ENCODE measurements around the gene GPC4. TPM values are rescaled to one million over a fixed set of nuclear protein-coding genes. Genes with fewer than 3 reads are reported as not detected.

Gene GPC4
- total and polyA plus RNA-seq, 12 donors: 1.7 to 10.0 (median 6.4) TPM

GRCh38 chrX:133410550-133410949, 4.7 kb downstream of the GPC4 start:
- ATAC-seq (no peak), DNase-seq (no peak)
- Histone ChIP-seq H3K27ac (no peak overlapping the region), H3K4me1 (no peaks in the 10 kb centered on the region), H3K4me3 (no peak overlapping the region), H3K9me3 (no peaks in the 10 kb centered on the region), H3K36me3 (no peaks in the 10 kb centered on the region), H3K27me3 (peaks cover 0 to 55% (median 0%) of the 10 kb centered on the region in 7 donors)
- 58 to 71% methylated on average over 3 of the region's 3 CpGs for WGBS, 2 donors
- TF ChIP-seq CTCF (IDR thresholded peaks at IDR 0.05): no peak
- intact Hi-C loops (cut with DNase I): loop anchor here in 1 of 10 donors (10.0 kb wide), 1 partner anchor 76 kb away; no protein-coding TSS in a partner anchor

- DNase-seq (no peak), ATAC-seq (no peak)
- no peak overlapping the region for H3K4me3 ChIP-seq
- intact Hi-C loops (cut with DNase I): no loop called here
- peaks cover 0 to 7% (median 0%) of the 10 kb centered on the region in 9 donors for H3K4me1 ChIP-seq
- WGBS, 2 donors: 86% methylated on average over 4 of the region's 4 CpGs
- TF ChIP-seq CTCF (IDR thresholded peaks at IDR 0.05): no peak
- peaks cover 0 to 9% (median 0%) of the 10 kb centered on the region in 7 donors for H3K27me3 ChIP-seq
- no peak overlapping the region for H3K27ac ChIP-seq
- no peaks in the 10 kb centered on the region for H3K36me3 ChIP-seq
- no peaks in the 10 kb centered on the region for H3K9me3 ChIP-seq
Measured at GRCh38 chrX:133405498-133406185, 9.6 kb downstream of the GPC4 start.

- no peak overlapping the region for H3K27ac ChIP-seq
- intact Hi-C loops (cut with DNase I): no loop called here
- WGBS, 2 donors: 96 to 98% methylated on average over 4 of the region's 4 CpGs
- DNase-seq (no peak), ATAC-seq (no peak)
- H3K27me3 ChIP-seq: peaks cover 0 to 8% (median 0%) of the 10 kb centered on the region in 7 donors
- H3K4me1 ChIP-seq: peaks cover 0 to 7% (median 0%) of the 10 kb centered on the region in 9 donors
- no peaks in the 10 kb centered on the region for H3K9me3 ChIP-seq
- H3K4me3 ChIP-seq: no peak overlapping the region
- no peaks in the 10 kb centered on the region for H3K36me3 ChIP-seq
- TF ChIP-seq CTCF (IDR thresholded peaks at IDR 0.05): no peak
Measured at GRCh38 chrX:133403984-133404383, 11.3 kb downstream of the GPC4 start.

- DNase-seq: no peak
- ATAC-seq: no peak
- Histone ChIP-seq H3K36me3 (no peaks in the 10 kb centered on the region), H3K27ac (no peak overlapping the region), H3K27me3 (peaks cover 0 to 8% (median 0%) of the 10 kb centered on the region in 7 donors), H3K9me3 (no peaks in the 10 kb centered on the region), H3K4me1 (peaks cover 0 to 7% (median 0%) of the 10 kb centered on the region in 9 donors), H3K4me3 (no peak overlapping the region)
- intact Hi-C loops (cut with DNase I): no loop called here
- WGBS, 2 donors: 86 to 88% methylated on average over 10 of the region's 10 CpGs
- TF ChIP-seq CTCF (IDR thresholded peaks at IDR 0.05): no peak
Measured at GRCh38 chrX:133402830-133403625, 12.3 kb downstream of the GPC4 start.
